IMR-90 (cell line): ENCODE data around the gene COL5A1. TPM values are rescaled to one million over a fixed set of nuclear protein-coding genes. Genes with fewer than 3 reads are reported as not detected.

Experiments
- ATAC-seq: fragments of 200-7000 bp; cut with Tn5 transposase; 2 replicates; pipeline ENCODE4 v1.9.1; 2020; ENCODE audit warnings: low read depth, mild to moderate bottlenecking, moderate library complexity
- BruUV-seq: library from RNA; stranded (reverse); fragments of 400-500 nt; replicated peaks from 2 replicates; lab custom pipeline; 2021; lab: Mats Ljungman, UMichigan
- CTCF ChIA-PET: fragments of 300-600 bp; formaldehyde crosslinking; extraction: SDS; loops from one replicate; lab custom pipeline; 2021; ENCODE audit warnings: antibody characterized with exemption; lab: Yijun Ruan, JAX
- POLR2A ChIA-PET: fragments of 300-600 bp; sonication (Branson Sonifier 250); formaldehyde crosslinking; loops from one replicate; lab custom pipeline; 2022; ENCODE audit warnings: antibody characterized with exemption; ENCODE audit not compliant: unreplicated experiment; lab: Charles Lee
- DNase-seq: peaks from one replicate; pipeline ENCODE4 v3.0.0; 2013
- H2AFZ ChIP-seq: replicated peaks from 2 replicates; pipeline ENCODE3; 2013; ENCODE audit warnings: low read length, mild to moderate bottlenecking; ENCODE audit not compliant: poor library complexity
- H2AK5ac ChIP-seq: 2 replicates; pipeline ENCODE4 v1.6.1; 2013; ENCODE audit warnings: low read depth, low read length, inconsistent platforms
- H2AK9ac ChIP-seq: replicated peaks from 2 replicates; pipeline ENCODE3; 2013; ENCODE audit warnings: mild to moderate bottlenecking, low read depth, low read length, moderate library complexity; ENCODE audit not compliant: poor library complexity
- H2BK120ac ChIP-seq: 2 replicates; pipeline ENCODE4 v1.6.1; 2013; ENCODE audit warnings: low read depth, low read length, inconsistent platforms
- H2BK15ac ChIP-seq: 3 replicates; pipeline ENCODE4 v1.6.1; 2013; ENCODE audit warnings: low read depth, low read length, inconsistent platforms
- H2BK20ac ChIP-seq: 2 replicates; pipeline ENCODE4 v1.6.1; 2013; ENCODE audit warnings: low read depth, mild to moderate bottlenecking, inconsistent platforms, low read length, moderate library complexity
- H2BK5ac ChIP-seq: 2 replicates; pipeline ENCODE4 v1.6.1; 2013; ENCODE audit warnings: mild to moderate bottlenecking, low read depth, low read length, inconsistent platforms; ENCODE audit not compliant: poor library complexity, severe bottlenecking
- H3K14ac ChIP-seq: replicated peaks from 2 replicates; pipeline ENCODE4 v1.6.1; 2013; ENCODE audit warnings: low read depth, low read length, inconsistent platforms
- H3K18ac ChIP-seq: 2 replicates; pipeline ENCODE4 v1.6.1; 2013; ENCODE audit warnings: low read depth, low read length, control low read depth
- H3K23ac ChIP-seq: 2 replicates; pipeline ENCODE4 v1.6.1; 2013; ENCODE audit warnings: low read depth, low read length, inconsistent platforms
- H3K27ac ChIP-seq: 2 replicates; pipeline ENCODE4 v1.5.1; 2013; ENCODE audit warnings: mild to moderate bottlenecking, control low read depth, low read length; ENCODE audit not compliant: insufficient read depth
- H3K27me3 ChIP-seq: 2 replicates; pipeline ENCODE4 v1.6.1; 2013; ENCODE audit warnings: low read length; ENCODE audit not compliant: control insufficient read depth, insufficient read depth
- H3K36me3 ChIP-seq: 2 replicates; pipeline ENCODE4 v1.6.1; 2013; ENCODE audit warnings: low read length, mixed read lengths; ENCODE audit not compliant: control insufficient read depth, insufficient read depth
- H3K4ac ChIP-seq: 2 replicates; pipeline ENCODE4 v1.6.1; 2013; ENCODE audit warnings: low read depth, low read length, inconsistent platforms
- H3K4me1 ChIP-seq: 2 replicates; pipeline ENCODE4 v1.6.1; 2013; ENCODE audit warnings: low read length, mixed read lengths; ENCODE audit not compliant: control insufficient read depth, insufficient read depth
- H3K4me2 ChIP-seq: 2 replicates; pipeline ENCODE4 v1.6.1; 2013; ENCODE audit warnings: low read depth, mild to moderate bottlenecking, control low read depth, low read length, moderate library complexity
- H3K4me3 ChIP-seq: 2 replicates; pipeline ENCODE4 v1.5.1; 2013; ENCODE audit warnings: low read depth, mild to moderate bottlenecking, control low read depth, low read length, moderate library complexity; ENCODE audit not compliant: insufficient read depth
- H3K56ac ChIP-seq: 2 replicates; pipeline ENCODE4 v1.6.1; 2013; ENCODE audit warnings: low read length, inconsistent platforms; ENCODE audit not compliant: insufficient read depth; ENCODE audit errors: extremely low read depth
- H3K79me1 ChIP-seq, 2 experiments: 2 replicates each; pipeline ENCODE4 v1.6.1; 2013; ENCODE audit warnings: low read length in 2 of 2, inconsistent platforms in 1 of 2, low read depth in 1 of 2
- H3K9ac ChIP-seq: 2 replicates; pipeline ENCODE4 v1.6.1; 2013; ENCODE audit warnings: low read depth, low read length, control low read depth
- H3K9me1 ChIP-seq: 2 replicates; pipeline ENCODE4 v1.6.1; 2013; ENCODE audit warnings: low read length, inconsistent platforms; ENCODE audit not compliant: insufficient read depth
- H3K9me3 ChIP-seq: 2 replicates; pipeline ENCODE4 v1.6.1; 2013; ENCODE audit warnings: low read length; ENCODE audit not compliant: control insufficient read depth, insufficient read depth
- H4K20me1 ChIP-seq: 2 replicates; pipeline ENCODE4 v1.6.1; 2013; ENCODE audit warnings: low read length, inconsistent platforms; ENCODE audit not compliant: insufficient read depth
- H4K5ac ChIP-seq: 2 replicates; pipeline ENCODE4 v1.6.1; 2013; ENCODE audit warnings: mild to moderate bottlenecking, low read depth, low read length, control low read depth
- H4K8ac ChIP-seq, 2 experiments: 2 replicates each; pipeline ENCODE4 v1.6.1; 2013; ENCODE audit warnings: low read depth in 2 of 2, low read length in 2 of 2, control low read depth in 1 of 2, inconsistent platforms in 1 of 2
- H4K91ac ChIP-seq: 2 replicates; pipeline ENCODE4 v1.6.1; 2013; ENCODE audit warnings: low read depth, low read length, inconsistent platforms; ENCODE audit not compliant: insufficient read depth
- CEBPB ChIP-seq: IDR thresholded peaks from 2 replicates; pipeline ENCODE4 v1.6.1; 2012; ENCODE audit warnings: low read depth, low read length, improper control_type of control experiment
- NFE2L2 ChIP-seq: fragments of 150-350 bp; IDR thresholded peaks from 2 replicates; pipeline ENCODE4 v1.6.1; 2016; ENCODE audit warnings: low read depth, mild to moderate bottlenecking, low read length
- WGBS, 2 experiments: methylation state at CpG; one replicate each; pipeline versions ENCODE4 v1.1.5 to v1.1.7; 2013; ENCODE audit warnings: missing lambda C conversion rate in 2 of 2; ENCODE audit not compliant: insufficient read length in 1 of 2; ENCODE audit errors: extremely low coverage in 2 of 2; 5-methylcytosine and 5-hydroxymethylcytosine counted together
- dilution Hi-C: fragments of 300-500 bp; cut with HindIII; formaldehyde crosslinking; loops from one replicate; pipeline ENCODE4 v1.14.3; 2018; ENCODE audit warnings: low sequenced_read_pairs; ENCODE audit not compliant: unreplicated experiment
- in situ Hi-C: fragments of 300-500 bp; cut with MboI; formaldehyde crosslinking; loops from 3 replicates; pipeline ENCODE4 v1.14.3; 2019; ENCODE audit warnings: low sequenced_read_pairs, inconsistent platforms, mixed read lengths
- intact Hi-C: fragments of 100-400 bp; cut with micrococcal nuclease; formaldehyde crosslinking; loops from 2 replicates; pipeline ENCODE4 v1.10.0; 2022
- polyA plus RNA-seq, 3 experiments: library from polyadenylated mRNA; depleted of rRNA; stranded (reverse); fragments of >200 nt; gene quantifications; 2 replicates each; pipeline ENCODE4 v1.2.3, GENCODE V29; 2012; ENCODE audit warnings: low replicate concordance in 1 of 3
- total RNA-seq: library from RNA; depleted of rRNA; stranded (reverse); fragments of >200 nt; gene quantifications from 2 replicates; pipeline ENCODE4 v1.2.3, GENCODE V29; 2012

COL5A1 gene
- total and polyA plus RNA-seq, 2 of the 4 experiments (the other 2 are of a cell fraction), result 19.2 to 173 TPM

DNA sequence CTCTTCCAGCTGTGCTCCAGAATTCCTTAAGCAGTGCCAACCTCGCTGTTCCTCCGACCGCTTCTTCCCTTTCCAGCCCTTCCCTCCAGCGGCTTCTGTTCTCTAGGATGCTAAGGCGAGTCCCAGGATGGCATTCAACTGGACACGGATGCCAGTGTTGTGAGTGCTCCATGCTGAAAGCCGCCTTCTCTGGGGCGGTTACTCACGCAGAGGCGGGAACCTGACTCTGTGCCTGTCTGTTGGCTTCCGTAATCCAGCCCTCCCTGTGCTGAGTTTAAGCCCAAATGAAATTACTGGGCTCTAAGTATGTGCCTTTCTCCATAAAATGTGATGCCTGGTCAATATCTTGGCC, 20.2 kb downstream of the COL5A1 start:
- Histone ChIP-seq H3K79me1 (peaks cover 39 to 81% of the 10 kb centered on the region in 2 experiments), H4K20me1 (peaks cover 91% of the 10 kb centered on the region), H2BK20ac (no peak overlapping the region), H3K27me3 (no peaks in the 10 kb centered on the region), H2AK5ac (no peak overlapping the region), H3K36me3 (peaks cover 29% of the 10 kb centered on the region), H3K4ac (peak overlapping the region; percentile 40), H3K4me2 (peak overlapping the region; percentile 29), H3K27ac (peak overlapping the region; percentile 52), H4K91ac (peak overlapping the region; percentile 53; the same call in 1 of the 2 replicates), H3K56ac (peak overlapping the region; percentile 34; the same call in 1 of the 2 replicates), H2BK5ac (peak overlapping the region; percentile 56), H2AK9ac (peak overlapping the region; percentile 22), H4K5ac (no peak overlapping the region), H2AFZ (peak overlapping the region; percentile 4), H3K23ac (peak overlapping the region; percentile 7; the same call in 1 of the 2 replicates), H2BK15ac (no peak overlapping the region), H3K9me3 (no peaks in the 10 kb centered on the region), H3K9ac (no peak overlapping the region), H2BK120ac (peak overlapping the region; percentile 28), H3K18ac (peak overlapping the region; percentile 19), H3K14ac (peak overlapping the region; percentile 20; the same call in 1 of the 2 replicates), H3K9me1 (peaks cover 51% of the 10 kb centered on the region), H4K8ac (no peak overlapping the region; a peak in 1 of 4 replicates), H3K4me3 (no peak overlapping the region), H3K4me1 (peaks cover 32% of the 10 kb centered on the region)
- intact Hi-C loops (loop anchor here (1.0 to 5.0 kb wide), 3 partner anchors 9 to 214 kb away; no protein-coding TSS in a partner anchor), in situ Hi-C loops (loop anchor here (10.0 kb wide), 1 partner anchor 497 kb away; the partner anchor contains the start of gene RNU6ATAC), dilution Hi-C loops (no loop called here)
- ChIA-PET CTCF (interaction anchor here (0.7 to 1.7 kb wide), 3 partner anchors 38 to 212 kb away, joined by 4 to 6 read pairs (median 4); no protein-coding TSS in a partner anchor), POLR2A (no interaction called here)
- TF ChIP-seq CEBPB (0 out of 2 replicates have a peak, but pooled peaks have one; percentile 5), NFE2L2 (no peak)
- DNase-seq, result peak; percentile 80
- ATAC-seq, result peak; percentile 61
- no CpG with 5 or more reads among the region's 11 CpGs for WGBS, 2 experiments
- BruUV-seq, result no TSS peak
